HG03045 (cell line): ENCODE data around the gene NSMF.
"Not testable (repeated sequence)": the region's sequence is repeated elsewhere in the genome, so short reads cannot be mapped to it uniquely, and the experiment has no call there.

Experiments
- ATAC-seq: cut with Tn5 transposase; IDR thresholded peaks from one replicate; pipeline ENCODE4 v1.9.1; 2021; ENCODE audit warnings: mild to moderate bottlenecking, moderate library complexity; ENCODE audit not compliant: unreplicated experiment

The NSMF gene

GRCh38 chr9:137477778-137478612, 18.9 kb upstream of the NSMF start:
- no peak for ATAC-seq

DNA sequence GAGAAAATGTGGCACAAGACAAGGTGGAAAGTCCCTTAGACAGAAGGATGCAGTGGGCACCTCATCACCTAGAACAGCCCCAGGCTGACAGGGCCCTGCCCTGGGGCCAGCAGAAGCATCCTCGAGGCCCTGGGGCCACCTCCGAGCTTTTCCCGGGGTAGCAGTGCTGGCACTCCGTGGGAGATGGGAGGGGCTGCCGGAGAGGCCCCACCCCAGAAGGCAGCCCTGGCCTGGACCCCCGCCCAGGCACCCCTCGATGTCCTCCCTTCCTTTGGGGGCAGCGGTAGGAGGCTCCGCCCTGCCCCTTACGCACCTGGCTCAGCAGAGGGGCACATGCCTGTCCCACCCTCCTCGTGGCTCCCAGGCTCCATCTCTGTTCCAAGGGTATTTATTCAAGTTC, 17.7 kb upstream of the NSMF start:
- no peak for ATAC-seq

DNA sequence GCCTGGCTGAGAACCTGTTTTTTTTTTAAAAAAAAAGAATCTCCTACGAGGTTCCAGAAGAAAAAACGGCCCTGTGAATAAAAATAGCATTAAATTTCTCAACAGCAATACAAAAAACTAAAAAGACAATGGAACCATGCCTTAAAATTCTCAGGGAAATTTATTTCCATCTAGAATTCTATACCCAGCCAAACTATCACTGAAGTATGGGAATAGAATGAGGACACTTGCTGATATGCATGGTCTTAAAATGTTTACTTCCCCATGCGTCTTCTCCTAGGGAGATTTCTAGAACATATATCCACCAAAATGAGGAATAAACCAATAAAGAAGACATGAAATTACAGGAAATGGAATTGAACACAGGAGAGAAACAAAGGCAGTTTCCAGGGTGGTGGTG, 16.5 kb upstream of the NSMF start:
- no peak for ATAC-seq

DNA sequence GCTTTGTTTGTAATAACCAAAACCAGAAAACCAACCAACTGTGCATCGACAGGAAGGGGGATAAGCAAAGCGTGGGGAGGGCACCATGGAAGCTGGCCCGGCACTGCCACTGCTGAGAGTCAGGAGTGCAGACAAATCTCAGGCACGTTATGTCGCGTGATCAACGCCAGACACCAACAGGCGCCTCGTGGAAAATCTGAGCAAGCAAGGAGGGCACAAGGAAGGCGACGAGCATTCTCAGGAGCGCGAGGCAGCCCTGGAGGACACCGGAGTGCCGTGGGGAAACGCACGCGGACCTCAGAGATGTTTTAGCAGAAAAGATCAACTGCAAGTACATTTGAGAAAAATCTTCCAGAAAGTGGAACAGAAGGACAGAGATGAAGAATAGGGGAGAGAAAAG, 15.1 kb upstream of the NSMF start:
- ATAC-seq, result no peak

DNA sequence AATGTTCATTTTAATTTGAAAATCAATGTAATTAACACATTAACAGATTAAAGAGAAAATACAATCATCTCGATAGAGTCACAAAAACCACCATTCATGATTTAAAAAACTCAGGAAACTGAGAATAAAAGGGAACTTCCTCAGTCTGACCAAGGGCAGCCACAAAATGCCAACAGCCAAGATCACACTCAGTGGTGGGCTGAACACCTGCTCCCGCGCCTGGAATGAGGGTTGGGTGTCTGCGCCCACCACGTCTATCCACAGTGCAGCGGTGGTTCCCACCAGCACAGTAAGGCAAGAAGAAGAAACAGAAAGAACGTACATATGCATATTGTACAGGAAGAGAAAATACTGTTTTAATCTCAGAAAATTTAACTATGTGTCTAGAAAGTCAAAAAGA, 11.7 kb upstream of the NSMF start:
- no peak for ATAC-seq

DNA sequence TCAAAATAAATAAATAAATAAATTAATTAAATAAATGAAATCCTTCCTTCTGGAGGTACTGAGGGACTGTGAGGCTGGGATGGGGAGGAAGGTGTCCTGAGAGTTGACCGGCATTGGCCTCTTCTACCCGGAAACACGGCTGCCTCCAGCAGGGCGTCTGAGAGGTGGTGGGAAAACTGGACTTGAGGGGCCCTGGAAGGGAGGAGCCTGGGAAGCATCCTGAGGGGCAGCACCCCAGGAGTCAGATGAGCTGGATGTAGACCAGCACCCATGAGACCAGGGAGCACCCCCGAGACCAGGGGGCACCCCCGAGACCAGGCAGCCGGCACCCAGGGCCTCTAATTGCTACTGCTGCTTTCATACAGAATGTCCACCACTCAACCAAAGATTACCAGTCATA, 8.8 kb upstream of the NSMF start:
- ATAC-seq, result no peak

GRCh38 chr9:137467161-137467581, 8.0 kb upstream of the NSMF start:
- ATAC-seq, result no peak

- ATAC-seq, result not testable (repeated sequence)
Measured at GRCh38 chr9:137466389-137467085, 7.4 kb upstream of the NSMF start.

- no peak for ATAC-seq
Measured at GRCh38 chr9:137465720-137466388, 6.7 kb upstream of the NSMF start.

- no peak for ATAC-seq
Measured at GRCh38 chr9:137465000-137465719, 6.0 kb upstream of the NSMF start.

GRCh38 chr9:137464291-137464999, 5.3 kb upstream of the NSMF start:
- no peak for ATAC-seq

DNA sequence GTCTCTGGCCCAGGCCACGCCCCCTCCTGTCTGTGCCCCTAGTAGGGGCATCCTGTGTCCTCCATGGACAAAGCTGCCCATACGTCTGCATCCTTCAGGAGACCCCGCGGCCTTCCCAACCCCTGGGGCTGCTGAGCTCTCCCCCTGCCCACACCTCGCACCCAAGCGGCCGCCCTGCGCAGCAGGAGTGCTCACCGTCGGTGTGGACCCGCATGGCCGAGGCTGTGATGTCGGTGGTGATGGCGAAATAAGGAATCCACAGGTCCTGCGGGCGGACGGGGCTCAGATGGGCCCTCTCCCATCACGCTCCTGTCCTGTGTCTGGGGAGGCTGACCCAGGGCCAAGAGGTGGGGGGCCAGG, 4.8 kb upstream of the NSMF start:
- no peak for ATAC-seq

DNA sequence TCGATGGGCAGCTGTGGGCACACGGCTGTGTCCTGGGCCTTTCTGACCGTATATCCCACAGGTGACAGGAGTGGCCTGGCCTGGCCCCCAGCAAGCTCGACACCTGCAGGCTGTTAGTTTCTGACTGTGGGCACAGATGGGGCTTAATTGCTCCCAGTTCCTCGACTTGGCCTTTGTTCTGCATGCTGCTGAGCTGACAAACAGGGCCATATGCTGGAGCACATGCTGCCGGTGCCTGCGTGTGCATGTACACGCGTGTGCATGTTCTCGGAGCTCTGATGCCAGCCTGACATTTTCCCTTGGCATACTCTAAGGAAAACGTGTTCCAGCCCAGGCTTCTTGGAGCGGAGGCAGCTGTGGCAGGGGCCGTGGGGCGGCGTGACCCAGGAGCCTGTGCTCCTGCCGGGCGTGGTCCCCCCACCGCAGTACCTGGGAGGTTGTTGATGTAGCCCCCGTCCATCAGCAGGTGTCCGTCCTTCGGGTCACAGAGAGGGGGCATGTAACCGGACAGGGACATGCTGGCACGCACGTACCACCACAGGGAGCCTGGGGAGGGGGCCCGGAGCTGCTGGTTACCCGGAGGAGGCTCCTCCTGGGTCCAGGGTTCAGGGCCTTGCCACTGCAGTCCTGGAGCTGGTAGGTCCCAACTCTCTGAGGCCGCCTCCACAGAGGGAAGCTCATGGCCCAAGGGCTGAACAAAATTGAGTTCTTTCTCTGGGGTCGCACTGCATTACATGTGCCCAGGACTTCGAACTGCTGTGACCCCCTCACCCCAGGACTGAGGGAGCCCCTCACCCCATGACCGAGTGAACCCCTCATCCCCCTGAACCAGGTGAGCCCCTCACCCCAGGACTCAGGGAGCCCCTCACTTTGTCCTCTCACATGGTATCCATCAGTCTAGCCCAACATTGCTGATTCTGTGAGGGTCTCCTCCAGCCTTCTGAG, 4.1 kb upstream of the NSMF start:
- ATAC-seq, result no peak

GRCh38 chr9:137462396-137462985, 3.4 kb upstream of the NSMF start:
- no peak for ATAC-seq

- no peak for ATAC-seq
Measured at GRCh38 chr9:137461663-137462395, 2.7 kb upstream of the NSMF start.

- no peak for ATAC-seq
Measured at GRCh38 chr9:137461316-137461662, 2.2 kb upstream of the NSMF start.

- ATAC-seq, result no peak
Measured at GRCh38 chr9:137460363-137461315, 1.5 kb upstream of the NSMF start.
